Measurements from ENCODE around the gene SLC9A1.
A peak's percentile ranks its signal among the peaks of the same experiment; 100 is the strongest.
"Not testable (repeated sequence)": the region's sequence is repeated elsewhere in the genome, so short reads cannot be mapped to it uniquely, and the experiment has no call there.

SLC9A1 gene

GRCh38 chr1:27154991-27155781 is at the start of gene SLC9A1:
Gene SLC9A1 (minus strand): TSS chr1:27155125. CDS start chr1:27154334, 791 bp downstream.
- peak; percentile 92 for DNase-seq

GRCh38 chr1:27203946-27204345 is 49.0 kb upstream of the SLC9A1 start:
- no peak for DNase-seq

DNA sequence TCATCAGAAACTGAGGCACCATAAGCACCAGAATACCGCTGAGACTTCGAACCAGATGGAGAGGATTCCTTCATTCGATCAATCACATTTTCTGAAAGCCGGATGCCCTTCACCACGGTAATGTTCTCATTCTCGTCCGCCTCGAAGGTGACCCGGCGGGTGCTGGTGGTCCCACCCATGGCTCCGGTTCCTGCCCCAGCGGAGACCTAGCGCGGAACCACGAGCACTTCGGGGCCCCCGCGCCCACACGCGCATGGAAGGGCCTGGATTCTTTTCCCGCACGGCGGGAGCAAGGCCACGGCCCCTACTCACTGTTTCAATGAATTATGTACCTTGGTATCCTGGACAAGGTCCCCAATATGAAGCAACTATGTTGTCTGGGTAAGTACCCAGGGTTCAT is 46.4 kb upstream of the SLC9A1 start:
- no peak for DNase-seq

GRCh38 chr1:27193194-27193593 is 38.3 kb upstream of the SLC9A1 start:
- no peak for DNase-seq

GRCh38 chr1:27192039-27192529 is 37.2 kb upstream of the SLC9A1 start:
- peak; percentile 55 for DNase-seq

GRCh38 chr1:27184665-27185064 is 29.7 kb upstream of the SLC9A1 start:
- DNase-seq: not testable (repeated sequence)

DNA sequence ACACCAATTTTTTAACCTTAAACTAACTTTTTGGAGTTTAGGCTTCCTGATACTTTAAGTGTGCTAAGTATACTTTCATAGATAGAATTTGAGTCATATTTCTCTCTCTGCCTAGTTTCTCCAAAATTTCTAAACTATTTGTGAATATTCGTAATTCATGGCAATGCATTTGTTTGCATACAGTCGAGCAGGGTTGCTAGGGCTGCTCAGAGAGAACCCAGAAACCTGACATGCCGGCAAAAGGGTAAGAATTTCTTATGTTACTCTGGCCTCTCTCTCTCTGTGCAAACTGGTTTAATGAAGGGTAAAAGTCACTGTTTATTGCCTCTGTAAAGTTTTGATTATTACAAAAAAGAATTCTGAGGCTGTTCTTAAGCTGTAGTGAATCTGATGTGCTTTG is 25.1 kb upstream of the SLC9A1 start:
- no peak for DNase-seq

DNA sequence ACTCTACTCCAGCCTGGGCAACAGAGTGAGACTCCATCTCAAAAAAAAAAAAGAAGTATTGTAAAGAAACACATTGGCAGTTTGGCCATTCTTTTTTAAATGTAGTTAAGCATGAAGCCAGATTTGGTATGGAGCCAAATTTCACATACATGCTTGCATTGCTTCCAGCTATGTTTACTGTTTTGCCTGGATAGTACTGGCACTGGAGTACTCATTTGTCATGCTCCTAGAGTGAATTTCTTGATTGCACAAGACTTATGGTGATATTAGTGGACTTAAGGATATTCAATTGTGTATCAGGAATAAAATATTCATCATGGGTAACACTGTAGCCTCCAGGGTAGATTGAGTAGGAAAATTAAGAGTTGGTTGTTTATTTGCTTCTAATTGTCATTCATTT is 24.5 kb upstream of the SLC9A1 start:
- no peak for DNase-seq

DNA sequence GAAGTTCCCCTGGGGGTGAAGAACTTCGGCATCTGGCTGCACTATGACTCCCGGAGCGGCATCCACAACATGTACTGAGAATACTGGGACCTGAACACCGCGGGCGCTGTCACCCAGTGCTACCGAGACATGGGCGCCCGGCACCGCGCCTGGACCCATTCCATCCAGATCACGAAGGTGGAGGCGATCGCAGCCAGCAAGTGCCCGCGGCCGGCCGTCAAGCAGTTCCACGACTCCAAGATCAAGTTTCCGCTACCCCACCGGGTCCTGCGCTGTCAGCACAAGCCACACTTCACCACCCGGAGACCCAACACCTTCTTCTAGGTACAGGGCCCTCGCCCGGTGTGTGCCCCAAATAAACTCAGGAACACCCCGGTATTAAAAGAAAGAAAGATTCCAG is 22.0 kb upstream of the SLC9A1 start:
- no peak for DNase-seq

DNA sequence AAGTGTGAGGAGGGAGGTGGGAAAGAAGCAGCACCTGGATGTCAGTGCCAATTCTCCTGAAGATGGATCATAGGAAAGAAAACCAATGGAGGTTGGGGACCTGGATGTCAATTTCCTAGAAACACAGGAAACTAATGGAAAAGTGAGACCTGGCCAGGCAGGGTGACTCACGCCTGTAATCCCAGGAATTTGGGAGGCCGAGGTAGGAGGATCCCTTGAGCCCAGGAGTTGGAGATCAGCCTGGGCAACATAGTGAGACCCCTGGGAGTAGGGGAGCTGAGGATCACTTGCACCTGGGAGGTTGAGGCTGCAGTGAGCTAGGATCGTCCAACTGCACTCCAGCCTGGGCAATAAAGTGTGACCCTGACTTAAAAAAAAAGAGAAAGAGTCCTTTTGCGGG is 21.4 kb upstream of the SLC9A1 start:
- DNase-seq: no peak

- DNase-seq: not testable (repeated sequence)
Observed at GRCh38 chr1:27172992-27173391, 18.1 kb upstream of the SLC9A1 start.

DNA sequence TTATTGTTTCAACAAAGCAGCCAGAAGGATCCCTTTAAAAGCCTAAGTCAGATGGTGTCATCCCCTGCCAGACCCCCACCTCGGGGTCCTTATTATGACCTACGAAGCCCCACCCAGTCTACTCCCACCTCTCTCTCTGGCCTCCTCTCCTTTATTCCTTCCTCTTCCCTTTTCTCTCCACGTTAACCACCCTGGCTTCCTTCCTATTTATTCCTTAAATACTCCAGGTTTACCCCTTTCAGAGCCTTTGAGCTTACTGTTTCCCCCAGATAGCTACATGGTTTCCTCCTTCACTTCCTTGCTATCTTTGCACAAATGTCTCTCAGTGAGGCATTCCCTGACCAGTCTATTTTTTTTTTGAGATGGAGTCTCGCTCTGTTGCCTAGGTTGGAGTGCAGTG is 12.0 kb upstream of the SLC9A1 start:
- DNase-seq: no peak

DNA sequence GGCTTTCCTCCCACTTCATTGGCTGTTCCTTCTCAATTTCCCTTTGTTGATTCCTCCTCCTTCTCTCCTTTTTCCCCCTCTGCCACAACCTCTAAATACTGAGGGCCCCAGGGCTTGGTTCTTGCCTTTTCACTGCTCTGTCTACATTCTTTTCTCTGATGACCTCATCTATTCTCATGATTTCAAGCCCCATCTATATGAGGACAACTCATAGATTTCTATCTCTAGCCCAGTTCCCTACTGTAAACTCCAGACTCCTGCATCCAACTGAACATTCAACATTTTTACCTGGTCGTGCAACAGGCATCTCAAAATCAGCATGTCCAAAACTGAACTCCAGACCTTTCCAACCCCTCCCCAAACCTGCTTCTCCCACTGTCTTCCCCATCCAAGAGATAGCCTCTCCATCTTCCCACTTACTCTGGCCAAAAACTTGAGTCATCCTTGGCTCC is 11.5 kb upstream of the SLC9A1 start:
- DNase-seq: no peak

GRCh38 chr1:27163093-27163492 is 8.2 kb upstream of the SLC9A1 start:
- DNase-seq: no peak

DNA sequence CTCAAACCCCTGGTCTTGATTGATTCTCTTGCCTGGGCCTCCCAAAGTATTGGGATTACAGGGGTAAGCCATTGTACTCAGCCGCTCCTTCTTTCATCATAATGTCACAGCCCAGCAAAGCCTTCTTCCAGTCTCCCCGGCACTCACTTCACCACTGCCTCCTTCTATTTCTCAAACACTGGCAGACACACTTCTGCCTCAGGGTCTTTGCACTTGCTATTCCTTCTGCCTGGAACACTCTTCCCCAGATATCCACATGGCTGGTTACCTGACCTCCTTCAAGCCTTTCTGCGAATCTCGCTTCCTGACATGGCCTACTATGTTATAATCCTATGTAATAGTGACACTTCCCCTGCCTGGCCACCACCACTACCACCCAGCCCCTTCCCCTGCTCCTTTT is 7.2 kb upstream of the SLC9A1 start:
- no peak for DNase-seq

DNA sequence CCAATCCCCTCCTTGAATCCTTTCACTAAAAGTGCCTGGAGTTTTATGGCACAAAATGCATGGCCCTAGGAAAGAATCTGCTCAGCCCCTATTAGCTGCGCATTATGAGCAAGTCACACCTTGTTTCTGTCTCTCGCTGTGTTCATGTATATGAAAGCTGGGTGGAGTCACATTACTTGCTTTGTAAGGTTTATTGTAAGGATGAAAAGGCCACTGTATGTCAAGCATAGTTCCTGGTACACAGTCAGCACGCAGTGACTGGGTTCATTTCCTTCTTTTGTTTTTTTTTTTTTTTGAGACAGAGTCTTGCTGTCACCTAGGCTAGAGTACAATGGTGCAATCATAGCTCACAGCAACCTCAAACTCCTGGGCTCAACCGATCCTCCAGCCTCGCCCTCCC is 6.7 kb upstream of the SLC9A1 start:
- DNase-seq: peak; percentile 55

DNA sequence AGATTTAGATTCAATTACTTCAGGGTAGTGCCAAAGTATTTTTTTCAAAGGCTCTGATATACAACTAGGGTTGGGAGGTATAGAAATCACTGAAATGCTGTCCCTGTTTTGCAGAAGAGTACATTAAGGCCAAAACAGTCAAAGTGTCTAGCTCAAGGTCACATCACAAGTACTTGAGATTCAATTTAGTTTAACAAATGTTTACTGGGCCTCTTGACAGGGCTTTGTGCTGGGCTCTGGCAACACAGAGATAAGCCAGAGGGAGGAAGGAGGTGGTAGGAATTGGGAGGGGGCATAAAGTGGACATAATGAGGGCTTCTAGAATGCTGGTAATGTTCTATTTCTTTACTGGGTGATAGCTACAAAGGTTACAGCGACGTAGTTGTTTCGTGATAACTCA is 2.3 kb upstream of the SLC9A1 start:
- no peak for DNase-seq

GRCh38 chr1:27154469-27154990 is 395 bp downstream of the SLC9A1 start:
- DNase-seq: no peak

DNA sequence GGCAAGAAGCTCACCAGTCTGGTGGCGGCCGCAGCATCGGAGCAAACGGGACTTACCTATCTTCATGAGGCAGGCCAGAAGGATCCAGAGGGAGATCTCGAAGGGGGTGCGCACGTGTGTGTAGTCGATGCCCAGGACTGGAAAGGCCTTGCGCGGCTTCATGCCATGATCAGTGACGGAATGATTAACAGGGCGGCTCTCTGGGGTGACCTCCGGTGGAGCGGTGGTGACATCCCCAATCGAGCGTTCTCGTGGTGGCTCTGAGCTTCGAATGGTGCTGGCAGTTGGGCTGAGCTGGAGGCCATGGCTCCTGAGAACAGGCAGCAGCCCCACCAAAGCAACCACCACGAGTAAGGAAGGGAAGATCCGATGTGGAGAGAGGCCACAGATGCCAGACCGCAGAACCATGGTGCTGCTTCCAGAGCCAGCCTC is 982 bp downstream of the SLC9A1 start:
- DNase-seq: no peak

GRCh38 chr1:27153549-27153886 is 1.4 kb downstream of the SLC9A1 start:
- DNase-seq: no peak

GRCh38 chr1:27152829-27153548 is 1.9 kb downstream of the SLC9A1 start:
- DNase-seq: no peak

- no peak for DNase-seq
Observed at GRCh38 chr1:27152004-27152828, 2.7 kb downstream of the SLC9A1 start.

- DNase-seq: no peak
Observed at GRCh38 chr1:27150641-27151040, 4.3 kb downstream of the SLC9A1 start.

Data from suppressor macrophage treated with lipopolysaccharide for 4 hours (primary cell).